ENCODE results near the gene CMAS. TPM values are rescaled to one million over a fixed set of nuclear protein-coding genes. Genes with fewer than 3 reads are reported as not detected.
"Not testable (repeated sequence)": the region's sequence is repeated elsewhere in the genome, so short reads cannot be mapped to it uniquely, and the experiment has no call there.

Gene CMAS
- total RNA-seq, 1 experiment from 2014 or later = 35.6 TPM

DNA sequence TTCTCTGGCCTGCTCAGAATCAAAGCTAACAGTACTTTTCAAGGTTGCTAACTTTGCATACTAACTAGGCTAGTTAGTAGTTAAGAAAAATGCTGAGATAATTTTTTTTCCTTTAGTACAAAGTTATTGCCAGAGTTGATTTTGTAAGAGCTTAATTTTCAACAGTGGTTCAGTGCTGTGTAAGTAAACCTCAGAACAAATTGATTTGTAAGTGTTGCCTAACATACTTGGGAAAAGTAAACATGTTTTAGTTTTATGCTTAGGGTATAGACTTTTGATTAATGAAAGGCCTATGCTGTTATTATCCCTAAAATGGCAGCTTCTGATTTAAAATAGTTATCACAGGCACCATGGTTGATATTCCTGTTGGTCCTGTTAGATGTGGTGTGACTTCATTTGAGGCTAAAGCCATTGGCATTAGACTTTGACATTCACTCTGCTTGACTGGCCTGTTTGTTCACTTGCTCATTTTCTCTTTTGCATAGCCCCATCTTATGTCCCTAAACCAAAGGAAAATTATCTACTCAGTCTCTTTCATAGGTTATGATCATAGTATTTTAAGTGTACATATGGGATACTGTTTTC lies 5.2 kb downstream of the CMAS start:
- Mint-ChIP-seq H3K4me1 (ENCODE audit: low read depth, unreplicated experiment) (no peaks in the 10 kb centered on the region), H3K36me3 (ENCODE audit: insufficient read depth, unreplicated experiment) (peaks cover 14% of the 10 kb centered on the region), H3K4me3 (ENCODE audit: low read depth, unreplicated experiment) (no peak overlapping the region), H3K27me3 (ENCODE audit: unreplicated experiment) (no peaks in the 10 kb centered on the region), H3K27ac (ENCODE audit: unreplicated experiment) (no peak overlapping the region), H3K9me3 (ENCODE audit: low read depth, unreplicated experiment) (no peaks in the 10 kb centered on the region)
- CTCF ChIA-PET = interaction anchor here (0.6 to 0.9 kb wide), 2 partner anchors 11 to 435 kb away, joined by 5 to 8 read pairs; no protein-coding TSS in a partner anchor
- TF ChIP-seq, protein P1, sequence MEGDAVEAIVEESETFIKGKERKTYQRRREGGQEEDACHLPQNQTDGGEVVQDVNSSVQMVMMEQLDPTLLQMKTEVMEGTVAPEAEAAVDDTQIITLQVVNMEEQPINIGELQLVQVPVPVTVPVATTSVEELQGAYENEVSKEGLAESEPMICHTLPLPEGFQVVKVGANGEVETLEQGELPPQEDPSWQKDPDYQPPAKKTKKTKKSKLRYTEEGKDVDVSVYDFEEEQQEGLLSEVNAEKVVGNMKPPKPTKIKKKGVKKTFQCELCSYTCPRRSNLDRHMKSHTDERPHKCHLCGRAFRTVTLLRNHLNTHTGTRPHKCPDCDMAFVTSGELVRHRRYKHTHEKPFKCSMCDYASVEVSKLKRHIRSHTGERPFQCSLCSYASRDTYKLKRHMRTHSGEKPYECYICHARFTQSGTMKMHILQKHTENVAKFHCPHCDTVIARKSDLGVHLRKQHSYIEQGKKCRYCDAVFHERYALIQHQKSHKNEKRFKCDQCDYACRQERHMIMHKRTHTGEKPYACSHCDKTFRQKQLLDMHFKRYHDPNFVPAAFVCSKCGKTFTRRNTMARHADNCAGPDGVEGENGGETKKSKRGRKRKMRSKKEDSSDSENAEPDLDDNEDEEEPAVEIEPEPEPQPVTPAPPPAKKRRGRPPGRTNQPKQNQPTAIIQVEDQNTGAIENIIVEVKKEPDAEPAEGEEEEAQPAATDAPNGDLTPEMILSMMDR (IDR thresholded peaks at IDR 0.05; ENCODE audit: unreplicated experiment) = no peak
- BruUV-seq (replicated peaks) = no TSS peak
- DNase-seq = no peak
- intact Hi-C loops (cut with micrococcal nuclease; ENCODE audit: unreplicated experiment) = no loop called here

DNA sequence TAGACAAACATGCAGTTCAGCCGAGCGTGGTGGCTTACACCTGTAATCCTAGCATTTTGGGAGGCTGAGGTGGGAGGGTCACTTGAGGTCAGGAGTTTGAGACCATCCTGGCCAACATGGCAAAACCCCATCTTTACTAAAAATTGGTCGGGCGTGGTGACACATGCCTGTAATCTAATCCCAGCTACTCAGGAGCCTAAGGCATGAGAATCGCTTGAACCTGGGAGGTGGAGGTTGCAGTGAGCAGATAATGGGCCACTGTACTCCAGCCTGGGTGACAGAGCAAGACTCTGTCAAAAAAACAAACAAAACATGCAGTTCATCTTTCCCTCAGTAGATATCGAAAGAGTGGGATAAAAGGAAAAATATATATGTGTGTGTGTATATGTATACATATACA lies 7.0 kb downstream of the CMAS start:
- intact Hi-C loops (cut with micrococcal nuclease; ENCODE audit: unreplicated experiment); DNase-seq; H3K4me3 Mint-ChIP-seq (ENCODE audit: low read depth, unreplicated experiment); H3K4me1 Mint-ChIP-seq (ENCODE audit: low read depth, unreplicated experiment); H3K27ac Mint-ChIP-seq (ENCODE audit: unreplicated experiment); H3K27me3 Mint-ChIP-seq (ENCODE audit: unreplicated experiment); CTCF ChIA-PET; H3K9me3 Mint-ChIP-seq (ENCODE audit: low read depth, unreplicated experiment); H3K36me3 Mint-ChIP-seq (ENCODE audit: insufficient read depth, unreplicated experiment); BruUV-seq (replicated peaks): not testable (repeated sequence)

DNA sequence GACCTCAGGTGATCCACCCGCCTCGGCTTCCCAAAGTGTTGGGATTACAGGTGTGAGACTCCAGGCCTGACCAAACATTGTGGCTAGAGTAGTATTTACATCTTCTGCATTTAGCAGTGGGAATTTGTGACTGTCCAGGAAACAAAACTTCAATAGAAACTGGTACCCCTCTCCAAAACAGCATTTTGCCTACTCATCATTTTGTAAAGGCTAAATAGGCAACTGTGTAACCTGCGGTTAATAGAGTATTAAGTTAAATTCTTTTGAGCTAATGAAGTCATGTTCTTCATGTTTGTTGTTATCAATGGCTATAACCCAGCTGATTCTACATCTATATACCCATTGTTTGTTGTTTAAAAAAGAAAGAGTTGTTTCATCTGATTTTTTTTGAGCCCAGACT lies 8.1 kb downstream of the CMAS start:
- DNase-seq = no peak
- CTCF ChIA-PET = no interaction called here
- Mint-ChIP-seq H3K4me3 (ENCODE audit: low read depth, unreplicated experiment) (no peak overlapping the region), H3K4me1 (ENCODE audit: low read depth, unreplicated experiment) (no peaks in the 10 kb centered on the region), H3K36me3 (ENCODE audit: insufficient read depth, unreplicated experiment) (peaks cover 8% of the 10 kb centered on the region), H3K9me3 (ENCODE audit: low read depth, unreplicated experiment) (no peaks in the 10 kb centered on the region), H3K27me3 (ENCODE audit: unreplicated experiment) (no peaks in the 10 kb centered on the region), H3K27ac (ENCODE audit: unreplicated experiment) (no peak overlapping the region)
- intact Hi-C loops (cut with micrococcal nuclease; ENCODE audit: unreplicated experiment) = no loop called here
- TF ChIP-seq, protein P1 (IDR thresholded peaks at IDR 0.05; ENCODE audit: unreplicated experiment) = no peak
- BruUV-seq (replicated peaks) = no TSS peak

DNA sequence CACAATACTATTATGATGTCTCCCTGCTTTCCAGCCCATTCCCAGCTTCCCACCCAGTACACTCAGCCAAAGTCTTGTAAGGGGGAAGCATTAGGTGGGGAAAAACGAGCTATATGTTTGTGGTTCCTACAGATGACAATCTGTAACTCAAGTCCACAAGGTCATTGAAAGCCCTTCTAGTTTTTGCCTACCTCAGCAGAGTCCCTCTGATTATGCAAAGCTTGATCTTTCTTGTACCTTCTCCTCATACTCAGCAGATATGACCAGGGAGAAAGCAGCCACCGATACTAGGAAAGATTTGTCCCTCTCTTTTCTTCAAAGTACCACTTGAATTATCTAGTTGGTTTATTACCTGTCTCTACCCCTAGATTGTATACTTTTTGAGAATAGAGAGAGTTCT lies 10.6 kb downstream of the CMAS start:
- peaks cover 8% of the 10 kb centered on the region for H3K36me3 Mint-ChIP-seq (ENCODE audit: insufficient read depth, unreplicated experiment)
- no peak for DNase-seq
- no peaks in the 10 kb centered on the region for H3K27me3 Mint-ChIP-seq (ENCODE audit: unreplicated experiment)
- H3K9me3 Mint-ChIP-seq (ENCODE audit: low read depth, unreplicated experiment) = no peaks in the 10 kb centered on the region
- TF ChIP-seq, protein P1 (IDR thresholded peaks at IDR 0.05; ENCODE audit: unreplicated experiment) = no peak
- intact Hi-C loops (cut with micrococcal nuclease; ENCODE audit: unreplicated experiment) = no loop called here
- H3K4me3 Mint-ChIP-seq (ENCODE audit: low read depth, unreplicated experiment) = no peak overlapping the region
- no TSS peak for BruUV-seq (replicated peaks)
- H3K27ac Mint-ChIP-seq (ENCODE audit: unreplicated experiment) = no peak overlapping the region
- no peaks in the 10 kb centered on the region for H3K4me1 Mint-ChIP-seq (ENCODE audit: low read depth, unreplicated experiment)
- CTCF ChIA-PET = no interaction called here

DNA sequence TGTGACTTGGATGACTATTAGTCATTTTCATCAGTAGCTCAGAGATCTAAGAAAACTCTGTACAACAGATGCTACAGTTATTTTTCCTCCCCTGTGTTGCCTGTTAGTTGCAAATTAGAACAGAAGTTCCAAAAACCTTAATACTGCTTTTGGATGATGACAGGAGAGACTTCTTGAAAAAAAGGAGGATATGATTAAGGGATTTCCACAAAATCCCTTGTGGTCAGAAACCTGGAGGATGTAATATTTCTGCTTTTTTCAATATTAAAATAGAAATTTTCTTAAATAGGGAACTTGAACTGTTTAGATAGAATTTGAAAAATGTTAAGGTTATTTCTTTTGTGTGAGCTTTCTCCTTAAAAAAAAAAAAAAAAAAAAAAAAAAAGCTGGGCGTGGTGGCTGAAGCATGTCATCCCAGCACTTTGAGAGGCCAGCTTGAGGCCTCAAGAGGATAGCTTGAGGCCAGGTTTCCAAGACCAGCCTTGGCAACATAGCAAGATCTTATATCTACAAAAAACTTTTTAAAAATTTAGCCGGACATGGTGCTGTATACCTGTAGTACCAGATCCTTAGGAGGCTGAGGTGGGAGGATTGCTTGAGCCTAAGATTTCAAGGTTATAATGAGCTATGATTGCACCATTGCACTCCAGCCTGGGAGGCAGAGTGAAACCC lies 14.1 kb downstream of the CMAS start:
- no peak overlapping the region for H3K4me3 Mint-ChIP-seq (ENCODE audit: low read depth, unreplicated experiment)
- H3K36me3 Mint-ChIP-seq (ENCODE audit: insufficient read depth, unreplicated experiment) = peaks cover 8% of the 10 kb centered on the region
- no peaks in the 10 kb centered on the region for H3K9me3 Mint-ChIP-seq (ENCODE audit: low read depth, unreplicated experiment)
- DNase-seq = no peak
- H3K27ac Mint-ChIP-seq (ENCODE audit: unreplicated experiment) = no peak overlapping the region
- CTCF ChIA-PET = interaction anchor here (0.5 kb wide), 1 partner anchor 564 kb away, joined by 3 read pairs; no protein-coding TSS in a partner anchor
- intact Hi-C loops (cut with micrococcal nuclease; ENCODE audit: unreplicated experiment) = loop anchor here (10.0 kb wide), 1 partner anchor 605 kb away; no protein-coding TSS in a partner anchor
- no TSS peak for BruUV-seq (replicated peaks)
- H3K27me3 Mint-ChIP-seq (ENCODE audit: unreplicated experiment) = no peaks in the 10 kb centered on the region
- TF ChIP-seq, protein P1 (IDR thresholded peaks at IDR 0.05; ENCODE audit: unreplicated experiment) = no peak
- H3K4me1 Mint-ChIP-seq (ENCODE audit: low read depth, unreplicated experiment) = no peaks in the 10 kb centered on the region
